ENCODE measurements around the gene TAF5L.

- TF ChIP-seq CTCF (IDR thresholded peaks at IDR 0.05) (no peak), POLR2AphosphoS5 (IDR thresholded peaks at IDR 0.05; ENCODE audit: insufficient read depth in 1 of 2, low read depth in 1 of 2) (no peak)
Observed at GRCh38 chr1:229629261-229629660, 3.3 kb upstream of the TAF5L start.

Data from vagina (tissue), 2 donors.